RWPE2 (cell line): Measurements from ENCODE around the gene PRG2.

Source experiments
- ATAC-seq: fragments of 200-7000 bp; cut with Tn5 transposase; 3 replicates; pipeline ENCODE4 v1.9.1; 2021; ENCODE audit warnings: low read depth
- DNase-seq: peaks from one replicate; pipeline ENCODE4 v3.0.0-alpha.2; 2020; ENCODE audit warnings: low spot score
- H3K27ac ChIP-seq: fragments of 450-650 bp; 2 replicates; pipeline ENCODE4 v1.5.1; 2017; ENCODE audit warnings: mild to moderate bottlenecking; ENCODE audit not compliant: poor library complexity, severe bottlenecking
- H3K27me3 ChIP-seq: fragments of 250-450 bp; sonication (Bioruptor Pico); 2 replicates; pipeline ENCODE4 v1.5.1; 2021; ENCODE audit warnings: mild to moderate bottlenecking, moderate library complexity; ENCODE audit not compliant: insufficient read depth, poor library complexity, severe bottlenecking
- H3K36me3 ChIP-seq: fragments of 250-450 bp; sonication (Bioruptor Pico); 2 replicates; pipeline ENCODE4 v1.5.1; 2020; ENCODE audit warnings: low read depth, mild to moderate bottlenecking, moderate library complexity
- H3K4me1 ChIP-seq: fragments of 250-450 bp; sonication (Bioruptor Pico); 2 replicates; pipeline ENCODE4 v1.5.1; 2021; ENCODE audit warnings: mild to moderate bottlenecking, moderate library complexity; ENCODE audit not compliant: insufficient read depth, poor library complexity, severe bottlenecking
- H3K4me3 ChIP-seq: fragments of 250-450 bp; sonication (Bioruptor Pico); 2 replicates; pipeline ENCODE4 v1.5.1; 2021; ENCODE audit warnings: mild to moderate bottlenecking, moderate library complexity; ENCODE audit not compliant: severe bottlenecking
- H3K9me3 ChIP-seq: fragments of 250-450 bp; sonication (Bioruptor Pico); 2 replicates; pipeline ENCODE4 v1.5.1; 2021; ENCODE audit warnings: mild to moderate bottlenecking, moderate library complexity; ENCODE audit not compliant: severe bottlenecking
- TF ChIP-seq, protein P1 (sequence below): fragments of 450-650 bp; IDR thresholded peaks from one replicate; pipeline ENCODE4 v1.5.1; 2017; ENCODE audit warnings: mild to moderate bottlenecking, moderate library complexity; ENCODE audit not compliant: poor library complexity, severe bottlenecking

The PRG2 gene

DNA sequence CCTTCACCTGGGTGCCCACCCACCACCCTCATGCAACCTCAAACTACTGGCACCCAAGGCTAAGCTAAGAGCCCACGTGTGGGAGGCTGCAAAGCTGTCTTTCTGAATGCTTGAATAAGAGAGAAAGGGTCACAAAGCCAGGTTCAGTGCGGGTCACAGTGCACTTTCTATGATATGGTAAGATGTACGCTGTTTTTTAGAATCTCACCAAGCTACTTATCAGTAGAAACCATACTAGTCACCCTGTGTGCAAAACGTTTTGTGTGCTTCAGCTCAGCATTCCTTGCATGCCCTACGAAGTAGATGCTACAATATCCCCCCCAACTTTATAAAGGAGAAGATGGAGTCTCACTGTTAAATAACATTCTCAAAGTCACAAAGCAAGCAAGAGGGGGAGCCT, 37.4 kb downstream of the PRG2 start:
- ATAC-seq (no peak), DNase-seq (no peak)
- Histone ChIP-seq H3K27ac (no peak overlapping the region), H3K27me3 (no peaks in the 10 kb centered on the region), H3K4me1 (no peaks in the 10 kb centered on the region), H3K36me3 (no peaks in the 10 kb centered on the region), H3K4me3 (no peak overlapping the region), H3K9me3 (no peaks in the 10 kb centered on the region)
- TF ChIP-seq, protein P1, sequence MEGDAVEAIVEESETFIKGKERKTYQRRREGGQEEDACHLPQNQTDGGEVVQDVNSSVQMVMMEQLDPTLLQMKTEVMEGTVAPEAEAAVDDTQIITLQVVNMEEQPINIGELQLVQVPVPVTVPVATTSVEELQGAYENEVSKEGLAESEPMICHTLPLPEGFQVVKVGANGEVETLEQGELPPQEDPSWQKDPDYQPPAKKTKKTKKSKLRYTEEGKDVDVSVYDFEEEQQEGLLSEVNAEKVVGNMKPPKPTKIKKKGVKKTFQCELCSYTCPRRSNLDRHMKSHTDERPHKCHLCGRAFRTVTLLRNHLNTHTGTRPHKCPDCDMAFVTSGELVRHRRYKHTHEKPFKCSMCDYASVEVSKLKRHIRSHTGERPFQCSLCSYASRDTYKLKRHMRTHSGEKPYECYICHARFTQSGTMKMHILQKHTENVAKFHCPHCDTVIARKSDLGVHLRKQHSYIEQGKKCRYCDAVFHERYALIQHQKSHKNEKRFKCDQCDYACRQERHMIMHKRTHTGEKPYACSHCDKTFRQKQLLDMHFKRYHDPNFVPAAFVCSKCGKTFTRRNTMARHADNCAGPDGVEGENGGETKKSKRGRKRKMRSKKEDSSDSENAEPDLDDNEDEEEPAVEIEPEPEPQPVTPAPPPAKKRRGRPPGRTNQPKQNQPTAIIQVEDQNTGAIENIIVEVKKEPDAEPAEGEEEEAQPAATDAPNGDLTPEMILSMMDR: no peak

DNA sequence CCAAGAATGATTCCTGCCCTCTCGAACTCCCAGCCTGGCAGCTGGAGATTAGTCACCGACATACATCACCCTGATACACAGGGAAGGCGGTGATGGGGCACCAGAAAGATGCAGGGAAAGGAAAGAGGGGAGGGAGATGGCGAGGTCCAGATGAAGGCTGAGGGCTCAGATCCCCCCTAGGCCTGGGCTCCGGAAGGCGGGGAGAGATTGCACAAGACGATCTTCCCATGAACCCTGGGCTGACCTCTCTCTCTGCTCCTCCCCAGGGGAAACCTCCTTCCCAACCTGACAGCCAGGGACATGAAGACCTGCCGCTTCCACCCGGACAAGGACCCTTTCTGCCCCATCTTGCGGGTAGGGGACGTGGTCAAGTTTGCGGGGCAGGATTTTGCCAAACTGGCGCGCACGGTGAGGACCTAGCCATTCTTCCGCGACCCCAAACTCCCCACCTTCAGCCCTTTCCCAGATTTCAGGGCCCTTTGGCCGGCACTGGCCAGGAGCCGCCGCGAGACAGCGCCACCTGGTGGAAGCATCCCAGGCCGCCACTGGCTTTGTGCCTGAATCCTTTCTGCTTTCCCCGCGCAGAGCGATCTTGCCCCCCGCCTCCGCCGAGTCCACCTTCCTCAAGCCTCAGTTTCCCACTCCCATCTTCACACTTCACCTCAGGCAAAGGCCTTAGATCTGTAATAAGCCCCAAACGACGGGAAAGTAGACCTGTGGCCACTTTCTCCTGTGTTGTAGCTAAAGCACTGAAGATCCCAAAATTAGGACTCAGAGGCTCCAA, 40.8 kb downstream of the PRG2 start:
- Histone ChIP-seq H3K27me3 (no peaks in the 10 kb centered on the region), H3K36me3 (no peaks in the 10 kb centered on the region), H3K27ac (no peak overlapping the region), H3K9me3 (no peaks in the 10 kb centered on the region), H3K4me1 (no peaks in the 10 kb centered on the region), H3K4me3 (no peak overlapping the region)
- TF ChIP-seq, protein P1: peak; percentile 82
- no peak for DNase-seq
- peak; percentile 47; the same call in 1 of the 3 replicates for ATAC-seq

DNA sequence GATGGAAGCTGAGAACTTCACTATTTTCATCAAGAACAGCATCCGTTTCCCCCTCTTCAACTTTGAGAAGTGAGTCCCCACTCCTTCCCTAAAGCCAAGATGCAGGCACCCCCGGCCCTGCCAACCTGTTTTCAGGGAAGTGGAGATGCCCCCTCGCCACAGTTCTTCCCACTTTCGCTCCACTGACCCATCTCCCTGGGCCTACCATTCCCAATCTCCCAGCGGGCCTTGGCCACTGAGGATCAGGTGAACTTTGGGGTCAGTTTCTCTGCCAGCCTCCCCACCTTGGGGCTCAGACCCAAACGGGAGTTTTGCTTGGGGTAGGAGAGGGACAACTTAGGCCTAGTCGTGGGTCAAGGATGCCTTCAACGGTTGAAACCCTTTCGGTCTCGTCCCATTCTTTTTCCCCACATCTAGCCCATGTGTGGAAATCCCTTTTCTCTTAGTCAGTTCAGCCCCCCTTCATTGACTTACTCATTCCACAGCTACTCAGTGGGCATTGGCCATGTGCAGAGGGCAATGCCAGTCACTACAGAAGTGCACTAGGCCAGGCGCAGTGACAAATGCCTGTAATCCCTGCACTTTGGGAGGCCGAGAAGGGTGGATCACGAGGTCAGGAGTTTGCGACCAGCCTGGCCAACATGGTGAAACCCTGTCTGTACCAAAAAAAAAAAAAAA, 41.7 kb downstream of the PRG2 start:
- no peaks in the 10 kb centered on the region for H3K4me1 ChIP-seq
- H3K9me3 ChIP-seq: no peaks in the 10 kb centered on the region
- no peak overlapping the region for H3K27ac ChIP-seq
- TF ChIP-seq, protein P1: no peak
- H3K27me3 ChIP-seq: no peaks in the 10 kb centered on the region
- DNase-seq: no peak
- H3K4me3 ChIP-seq: no peak overlapping the region
- H3K36me3 ChIP-seq: no peaks in the 10 kb centered on the region
- no peak for ATAC-seq

DNA sequence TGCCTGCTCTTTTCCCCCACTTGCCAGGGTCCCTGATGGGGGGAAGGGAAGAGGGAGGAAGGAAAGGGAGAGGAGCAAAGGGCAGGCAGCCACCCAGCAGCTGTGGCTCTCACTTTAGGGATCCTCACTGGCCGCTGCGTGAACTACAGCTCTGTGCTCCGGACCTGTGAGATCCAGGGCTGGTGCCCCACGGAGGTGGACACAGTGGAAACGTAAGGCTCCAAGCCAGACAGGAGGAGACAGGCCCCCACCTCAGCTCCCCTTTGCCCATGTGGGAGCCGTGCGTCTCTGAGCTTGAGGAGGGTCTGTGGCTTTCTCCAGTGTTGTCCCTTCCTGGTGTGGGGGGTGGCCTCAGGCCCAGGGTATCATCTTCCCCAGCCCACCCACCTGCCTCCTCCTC, 42.4 kb downstream of the PRG2 start:
- H3K27ac ChIP-seq: no peak overlapping the region
- no peak for ATAC-seq

More for the DNA sequence above, 42.4 kb downstream of the PRG2 start:
- Histone ChIP-seq H3K9me3 (no peaks in the 10 kb centered on the region), H3K27me3 (no peaks in the 10 kb centered on the region), H3K4me3 (no peak overlapping the region), H3K36me3 (no peaks in the 10 kb centered on the region), H3K4me1 (no peaks in the 10 kb centered on the region)
- DNase-seq: no peak
- TF ChIP-seq, protein P1: no peak
